ENCODE data around the gene EME2.

EME2 gene

GRCh38 chr16:1766231-1766630 lies 6.4 kb upstream of the EME2 start:
- H3K27ac ChIP-seq (ENCODE audit: low read depth, low read length) = no peak overlapping the region
- peaks cover 21 to 68% of the 10 kb centered on the region in 2 donors for H3K36me3 ChIP-seq (ENCODE audit: control insufficient read depth in 1 of 2, insufficient read depth in 2 of 2, low read length in 2 of 2)
- H3K27me3 ChIP-seq (ENCODE audit: control insufficient read depth in 1 of 2, insufficient read depth in 2 of 2, low read length in 2 of 2) = no peaks in the 10 kb centered on the region
- H3K9me3 ChIP-seq (ENCODE audit: control insufficient read depth in 1 of 2, low read length in 2 of 2) = no peaks in the 10 kb centered on the region
- H3K4me3 ChIP-seq (ENCODE audit: low read depth in 1 of 2, low read length in 2 of 2) = no peak overlapping the region
- H3K9ac ChIP-seq (ENCODE audit: low read depth in 1 of 2, low read length in 2 of 2) = no peak overlapping the region
- H3K4me1 ChIP-seq (ENCODE audit: control insufficient read depth in 1 of 2, insufficient read depth in 2 of 2, low read length in 2 of 2) = peaks cover 0 to 9% of the 10 kb centered on the region in 2 donors

- Histone ChIP-seq H3K9ac (ENCODE audit: low read depth in 1 of 2, low read length in 2 of 2) (no peak overlapping the region), H3K4me1 (ENCODE audit: control insufficient read depth in 1 of 2, insufficient read depth in 2 of 2, low read length in 2 of 2) (peaks cover 0 to 9% of the 10 kb centered on the region in 2 donors), H3K9me3 (ENCODE audit: control insufficient read depth in 1 of 2, low read length in 2 of 2) (no peaks in the 10 kb centered on the region), H3K27me3 (ENCODE audit: control insufficient read depth in 1 of 2, insufficient read depth in 2 of 2, low read length in 2 of 2) (no peaks in the 10 kb centered on the region), H3K36me3 (ENCODE audit: control insufficient read depth in 1 of 2, insufficient read depth in 2 of 2, low read length in 2 of 2) (peaks cover 21 to 67% of the 10 kb centered on the region in 2 donors), H3K27ac (ENCODE audit: low read depth, low read length) (no peak overlapping the region), H3K4me3 (ENCODE audit: low read depth in 1 of 2, low read length in 2 of 2) (no peak overlapping the region)
Measured at GRCh38 chr16:1766701-1767100, 5.9 kb upstream of the EME2 start.

GRCh38 chr16:1767116-1767994 lies 5.3 kb upstream of the EME2 start:
- Histone ChIP-seq H3K9ac (ENCODE audit: low read depth in 1 of 2, low read length in 2 of 2) (no peak overlapping the region), H3K9me3 (ENCODE audit: control insufficient read depth in 1 of 2, low read length in 2 of 2) (no peaks in the 10 kb centered on the region), H3K27ac (ENCODE audit: low read depth, low read length) (no peak overlapping the region), H3K27me3 (ENCODE audit: control insufficient read depth in 1 of 2, insufficient read depth in 2 of 2, low read length in 2 of 2) (no peaks in the 10 kb centered on the region), H3K36me3 (ENCODE audit: control insufficient read depth in 1 of 2, insufficient read depth in 2 of 2, low read length in 2 of 2) (peaks cover 15 to 62% of the 10 kb centered on the region in 2 donors), H3K4me1 (ENCODE audit: control insufficient read depth in 1 of 2, insufficient read depth in 2 of 2, low read length in 2 of 2) (peaks cover 0 to 16% of the 10 kb centered on the region in 2 donors), H3K4me3 (ENCODE audit: low read depth in 1 of 2, low read length in 2 of 2) (no peak overlapping the region)

- Histone ChIP-seq H3K27ac (ENCODE audit: low read depth, low read length) (no peak overlapping the region), H3K9me3 (ENCODE audit: control insufficient read depth in 1 of 2, low read length in 2 of 2) (no peaks in the 10 kb centered on the region), H3K4me3 (ENCODE audit: low read depth in 1 of 2, low read length in 2 of 2) (no peak overlapping the region), H3K36me3 (ENCODE audit: control insufficient read depth in 1 of 2, insufficient read depth in 2 of 2, low read length in 2 of 2) (peaks cover 14 to 53% of the 10 kb centered on the region in 2 donors), H3K9ac (ENCODE audit: low read depth in 1 of 2, low read length in 2 of 2) (no peak overlapping the region), H3K4me1 (ENCODE audit: control insufficient read depth in 1 of 2, insufficient read depth in 2 of 2, low read length in 2 of 2) (peaks cover 0 to 18% of the 10 kb centered on the region in 2 donors), H3K27me3 (ENCODE audit: control insufficient read depth in 1 of 2, insufficient read depth in 2 of 2, low read length in 2 of 2) (no peaks in the 10 kb centered on the region)
Measured at GRCh38 chr16:1768061-1768766, 4.4 kb upstream of the EME2 start.

GRCh38 chr16:1768767-1769401 lies 3.7 kb upstream of the EME2 start:
- Histone ChIP-seq H3K27ac (ENCODE audit: low read depth, low read length) (no peak overlapping the region), H3K36me3 (ENCODE audit: control insufficient read depth in 1 of 2, insufficient read depth in 2 of 2, low read length in 2 of 2) (peaks cover 14 to 50% of the 10 kb centered on the region in 2 donors)

GRCh38 chr16:1769402-1770300 lies 3.0 kb upstream of the EME2 start:
- Histone ChIP-seq H3K4me1 (ENCODE audit: control insufficient read depth in 1 of 2, insufficient read depth in 2 of 2, low read length in 2 of 2) (peaks cover 10 to 28% of the 10 kb centered on the region in 2 donors), H3K27ac (ENCODE audit: low read depth, low read length) (no peak overlapping the region), H3K4me3 (ENCODE audit: low read depth in 1 of 2, low read length in 2 of 2) (peak overlapping the region; percentile 77 to 91), H3K36me3 (ENCODE audit: control insufficient read depth in 1 of 2, insufficient read depth in 2 of 2, low read length in 2 of 2) (peaks cover 11 to 42% of the 10 kb centered on the region in 2 donors), H3K27me3 (ENCODE audit: control insufficient read depth in 1 of 2, insufficient read depth in 2 of 2, low read length in 2 of 2) (no peaks in the 10 kb centered on the region), H3K9ac (ENCODE audit: low read depth in 1 of 2, low read length in 2 of 2) (peak overlapping the region in 1 of 2 donors; percentile 59), H3K9me3 (ENCODE audit: control insufficient read depth in 1 of 2, low read length in 2 of 2) (no peaks in the 10 kb centered on the region)

More at GRCh38 chr16:1768767-1769401, 3.7 kb upstream of the EME2 start:
- Histone ChIP-seq H3K27me3 (ENCODE audit: control insufficient read depth in 1 of 2, insufficient read depth in 2 of 2, low read length in 2 of 2) (no peaks in the 10 kb centered on the region), H3K4me1 (ENCODE audit: control insufficient read depth in 1 of 2, insufficient read depth in 2 of 2, low read length in 2 of 2) (peaks cover 3 to 20% of the 10 kb centered on the region in 2 donors), H3K9ac (ENCODE audit: low read depth in 1 of 2, low read length in 2 of 2) (no peak overlapping the region), H3K9me3 (ENCODE audit: control insufficient read depth in 1 of 2, low read length in 2 of 2) (no peaks in the 10 kb centered on the region), H3K4me3 (ENCODE audit: low read depth in 1 of 2, low read length in 2 of 2) (no peak overlapping the region)

GRCh38 chr16:1770328-1771187 lies 2.1 kb upstream of the EME2 start:
- Histone ChIP-seq H3K36me3 (ENCODE audit: control insufficient read depth in 1 of 2, insufficient read depth in 2 of 2, low read length in 2 of 2) (peaks cover 2 to 36% of the 10 kb centered on the region in 2 donors), H3K27ac (ENCODE audit: low read depth, low read length) (peak overlapping the region; percentile 42), H3K4me3 (ENCODE audit: low read depth in 1 of 2, low read length in 2 of 2) (peak overlapping the region; percentile 77 to 91), H3K9ac (ENCODE audit: low read depth in 1 of 2, low read length in 2 of 2) (peak overlapping the region; percentile 57 to 59), H3K4me1 (ENCODE audit: control insufficient read depth in 1 of 2, insufficient read depth in 2 of 2, low read length in 2 of 2) (peaks cover 12 to 31% of the 10 kb centered on the region in 2 donors), H3K27me3 (ENCODE audit: control insufficient read depth in 1 of 2, insufficient read depth in 2 of 2, low read length in 2 of 2) (no peaks in the 10 kb centered on the region), H3K9me3 (ENCODE audit: control insufficient read depth in 1 of 2, low read length in 2 of 2) (no peaks in the 10 kb centered on the region)

GRCh38 chr16:1771188-1771863 lies 1.3 kb upstream of the EME2 start, which contains the start of gene NME3:
Gene NME3, minus strand, starts transcription at chr16:1771543. Its CDS starts 9 bp downstream, at chr16:1771534.
- Histone ChIP-seq H3K4me1 (ENCODE audit: control insufficient read depth in 1 of 2, insufficient read depth in 2 of 2, low read length in 2 of 2) (peaks cover 12 to 31% of the 10 kb centered on the region in 2 donors), H3K9me3 (ENCODE audit: control insufficient read depth in 1 of 2, low read length in 2 of 2) (no peaks in the 10 kb centered on the region), H3K9ac (ENCODE audit: low read depth in 1 of 2, low read length in 2 of 2) (peak within 1 kb of the TSS; percentile 59 to 75), H3K4me3 (ENCODE audit: low read depth in 1 of 2, low read length in 2 of 2) (peak within 1 kb of the TSS; percentile 77 to 91), H3K36me3 (ENCODE audit: control insufficient read depth in 1 of 2, insufficient read depth in 2 of 2, low read length in 2 of 2) (peaks cover 6 to 35% of the 10 kb centered on the region in 2 donors), H3K27ac (ENCODE audit: low read depth, low read length) (peak within 1 kb of the TSS; percentile 42), H3K27me3 (ENCODE audit: control insufficient read depth in 1 of 2, insufficient read depth in 2 of 2, low read length in 2 of 2) (no peaks in the 10 kb centered on the region)
